MCF 10A (cell line): ENCODE data around the gene PDCD1. TPM values are rescaled to one million over a fixed set of nuclear protein-coding genes. Genes with fewer than 3 reads are reported as not detected.
A peak's percentile ranks its signal among the peaks of the same experiment; 100 is the strongest.

ENCODE experiments used
- BruUV-seq: library from RNA; stranded (reverse); fragments of 400-500 nt; replicated peaks from 2 replicates; lab custom pipeline; 2021; lab: Mats Ljungman, UMichigan
- CTCF ChIA-PET: fragments of 300-600 bp; sonication (Branson Sonifier 250); formaldehyde crosslinking; extraction: SDS; loops from one replicate; lab custom pipeline; 2021; ENCODE audit warnings: antibody characterized with exemption, inconsistent platforms; lab: Yijun Ruan, JAX
- POLR2A ChIA-PET: fragments of 300-600, 350-650 bp; sonication (Branson Sonifier 250); formaldehyde crosslinking; extraction: SDS; loops from one replicate; lab custom pipeline; 2020; ENCODE audit warnings: antibody characterized with exemption, inconsistent platforms; lab: Yijun Ruan, JAX
- DNase-seq: peaks from one replicate; pipeline ENCODE4 v3.0.0-alpha.2; 2018; ENCODE audit not compliant: unreplicated experiment
- H3K27ac Mint-ChIP-seq: one replicate; pipeline ENCODE4 v1.8.0; 2022; ENCODE audit warnings: mild to moderate bottlenecking, low read depth, mixed read lengths; ENCODE audit not compliant: unreplicated experiment
- H3K27me3 Mint-ChIP-seq: one replicate; pipeline ENCODE4 v1.8.0; 2022; ENCODE audit warnings: mixed read lengths; ENCODE audit not compliant: insufficient read depth, unreplicated experiment
- H3K36me3 Mint-ChIP-seq: one replicate; pipeline ENCODE4 v1.8.0; 2022; ENCODE audit warnings: mild to moderate bottlenecking, moderate library complexity, mixed read lengths; ENCODE audit not compliant: insufficient read depth, unreplicated experiment
- H3K4me1 Mint-ChIP-seq: one replicate; pipeline ENCODE4 v1.8.0; 2022; ENCODE audit warnings: mixed read lengths; ENCODE audit not compliant: insufficient read depth, unreplicated experiment
- H3K4me3 Mint-ChIP-seq: one replicate; pipeline ENCODE4 v1.8.0; 2022; ENCODE audit warnings: mild to moderate bottlenecking, moderate library complexity, mixed read lengths; ENCODE audit not compliant: unreplicated experiment
- H3K9me3 Mint-ChIP-seq: one replicate; pipeline ENCODE4 v1.8.0; 2022; ENCODE audit warnings: mixed read lengths; ENCODE audit not compliant: unreplicated experiment
- CTCF ChIP-seq: fragments of 200-600 bp; IDR thresholded peaks from one replicate; pipeline ENCODE4 v1.8.0; 2022; ENCODE audit warnings: antibody characterized with exemption, mild to moderate bottlenecking; ENCODE audit not compliant: unreplicated experiment
- intact Hi-C: fragments of 100-400 bp; cut with micrococcal nuclease; formaldehyde crosslinking; loops from 2 replicates; pipeline ENCODE4 v1.14.1; 2022
- total RNA-seq: library from RNA; stranded (reverse); gene quantifications from 2 replicates; pipeline ENCODE4 v1.2.3, GENCODE V29; 2022

Gene PDCD1
- total RNA-seq, 1 experiment from 2014 or later, result not detected

- no peak overlapping the region for H3K4me3 Mint-ChIP-seq
- no peaks in the 10 kb centered on the region for H3K27me3 Mint-ChIP-seq
- H3K4me1 Mint-ChIP-seq, result no peaks in the 10 kb centered on the region
- no peak for TF ChIP-seq CTCF
- peak overlapping the region; percentile 32 for H3K27ac Mint-ChIP-seq
- ChIA-PET POLR2A (no interaction called here), CTCF (no interaction called here)
- H3K9me3 Mint-ChIP-seq, result no peaks in the 10 kb centered on the region
- H3K36me3 Mint-ChIP-seq, result peaks cover 13% of the 10 kb centered on the region
- DNase-seq, result peak; percentile 34
- no TSS peak for BruUV-seq
- intact Hi-C loops, result no loop called here
Observed at GRCh38 chr2:241895712-241896641, 37.3 kb upstream of the PDCD1 start.

- Mint-ChIP-seq H3K4me1 (no peaks in the 10 kb centered on the region), H3K36me3 (peaks cover 13% of the 10 kb centered on the region), H3K27me3 (no peaks in the 10 kb centered on the region), H3K4me3 (no peak overlapping the region), H3K27ac (peak overlapping the region; percentile 32), H3K9me3 (no peaks in the 10 kb centered on the region)
- DNase-seq, result no peak
- intact Hi-C loops, result no loop called here
- no TSS peak for BruUV-seq
- no peak for TF ChIP-seq CTCF
- POLR2A ChIA-PET, result no interaction called here
- CTCF ChIA-PET, result no interaction called here
Observed at GRCh38 chr2:241895427-241895711, 36.7 kb upstream of the PDCD1 start.

- POLR2A ChIA-PET, result interaction anchor here (1.4 kb wide), 1 partner anchor 193 kb away, joined by 4 read pairs; the partner anchor contains the start of gene ING5
- peaks cover 13% of the 10 kb centered on the region for H3K36me3 Mint-ChIP-seq
- H3K27me3 Mint-ChIP-seq, result no peaks in the 10 kb centered on the region
- H3K4me3 Mint-ChIP-seq, result no peak overlapping the region
- H3K4me1 Mint-ChIP-seq, result no peaks in the 10 kb centered on the region
- H3K27ac Mint-ChIP-seq, result no peak overlapping the region
- intact Hi-C loops, result no loop called here
- no peak for TF ChIP-seq CTCF
- no TSS peak for BruUV-seq
- DNase-seq, result no peak
- CTCF ChIA-PET, result no interaction called here
- no peaks in the 10 kb centered on the region for H3K9me3 Mint-ChIP-seq
Observed at GRCh38 chr2:241894681-241895426, 36.2 kb upstream of the PDCD1 start.

- H3K4me3 Mint-ChIP-seq, result no peak overlapping the region
- CTCF ChIA-PET, result no interaction called here
- no peaks in the 10 kb centered on the region for H3K27me3 Mint-ChIP-seq
- no TSS peak for BruUV-seq
- POLR2A ChIA-PET, result interaction anchor here (1.4 kb wide), 1 partner anchor 192 kb away, joined by 4 read pairs; the partner anchor contains the start of gene ING5
- H3K4me1 Mint-ChIP-seq, result no peaks in the 10 kb centered on the region
- peak; percentile 17 for DNase-seq
- peaks cover 13% of the 10 kb centered on the region for H3K36me3 Mint-ChIP-seq
- no peak for TF ChIP-seq CTCF
- intact Hi-C loops, result no loop called here
- H3K27ac Mint-ChIP-seq, result no peak overlapping the region
- no peaks in the 10 kb centered on the region for H3K9me3 Mint-ChIP-seq
Observed at GRCh38 chr2:241894056-241894641, 35.5 kb upstream of the PDCD1 start.
